GM10266 (cell line): ENCODE results near the gene BDH1.

Experiments
- DNase-seq: peaks from one replicate; pipeline ENCODE4 v3.0.0; 2012; ENCODE audit errors: extremely low spot score
- CTCF ChIP-seq: IDR thresholded peaks from 2 replicates; pipeline ENCODE4 v1.5.1; 2012; ENCODE audit warnings: mild to moderate bottlenecking, low read depth; ENCODE audit not compliant: control insufficient read depth, insufficient read depth; ENCODE audit errors: missing control alignments

The BDH1 gene

GRCh38 chr3:197495999-197496745, 59.6 kb downstream of the BDH1 start:
- TF ChIP-seq CTCF: no peak
- no peak for DNase-seq

- peak; percentile 84 for DNase-seq
- no peak for TF ChIP-seq CTCF
These were observed 60.3 kb downstream of the BDH1 start for GRCh38 chr3:197495499-197495898.

DNA sequence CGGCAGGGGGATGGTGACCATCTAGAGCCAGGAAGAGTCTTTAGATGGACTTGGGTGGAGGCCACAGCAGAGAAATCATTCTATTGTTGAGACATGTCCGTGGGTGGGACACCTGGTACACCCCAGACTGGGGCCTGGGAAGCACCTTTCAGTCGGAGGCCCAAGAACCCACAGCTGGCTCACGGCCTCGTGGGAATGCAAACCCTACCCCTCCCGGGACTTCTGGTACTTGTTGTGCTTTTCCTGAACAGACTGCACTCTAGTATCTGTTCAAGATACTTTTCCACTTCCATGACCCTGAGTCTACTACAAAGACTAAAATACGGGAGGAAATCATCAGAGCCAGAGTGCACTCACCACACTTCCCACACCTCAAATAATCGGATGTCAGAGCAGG, 60.7 kb downstream of the BDH1 start:
- peak; percentile 75 for DNase-seq
- no peak for TF ChIP-seq CTCF

- TF ChIP-seq CTCF: no peak
- DNase-seq: no peak
These were observed 61.3 kb downstream of the BDH1 start for GRCh38 chr3:197494366-197495058.

- no peak for DNase-seq
- no peak for TF ChIP-seq CTCF
These were observed 62.7 kb downstream of the BDH1 start for GRCh38 chr3:197493049-197493448.

GRCh38 chr3:197491923-197492664, 63.7 kb downstream of the BDH1 start:
- no peak for DNase-seq
- TF ChIP-seq CTCF: no peak
